CD4-positive, alpha-beta T cell treated with Interleukin-4 for 1 hour (primary cell): Measurements from ENCODE around the gene CTSL.

Experiments
- DNase-seq, 2 donors: peaks; one replicate each; pipeline ENCODE4 v3.0.0-alpha.2; 2020 to 2022

CTSL gene

DNA sequence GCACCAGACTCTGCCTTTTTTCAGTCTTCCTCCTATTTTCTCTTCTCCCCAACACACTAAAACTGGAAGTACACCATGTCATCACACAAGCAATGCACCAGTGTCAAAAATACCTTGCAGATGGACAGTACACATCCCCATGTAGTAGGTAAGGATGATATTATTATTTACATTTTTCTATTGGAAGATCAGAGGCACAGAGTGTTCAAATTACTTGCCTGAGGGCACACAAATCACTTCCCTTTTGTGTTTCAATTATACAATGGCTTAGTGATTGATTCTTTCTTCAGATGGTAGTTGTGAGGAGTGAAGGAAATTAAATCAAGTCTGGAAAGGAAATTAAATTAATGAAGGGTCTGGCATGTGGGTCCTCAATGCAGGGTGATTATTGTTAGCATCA, 39.6 kb downstream of the CTSL start:
- no peak for DNase-seq

DNA sequence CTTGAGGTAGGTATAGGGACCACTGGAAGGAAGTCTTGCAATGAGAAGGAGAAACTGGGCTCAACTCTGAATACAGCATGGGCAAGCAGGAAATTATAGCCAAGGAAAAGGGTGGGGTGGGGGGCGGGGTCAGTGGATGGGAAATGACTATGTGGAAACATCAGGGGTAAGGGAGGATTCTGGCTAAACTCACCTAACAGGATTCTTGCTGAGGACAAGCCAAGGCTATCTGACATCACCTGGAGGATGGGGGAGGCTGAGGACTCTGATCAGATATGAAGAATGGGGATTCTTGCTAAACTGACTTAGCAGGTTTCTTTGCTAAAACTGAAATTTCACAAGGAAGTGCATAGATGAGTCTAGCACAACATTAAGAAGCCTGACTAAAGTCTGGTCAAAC, 40.8 kb downstream of the CTSL start:
- no peak for DNase-seq

DNA sequence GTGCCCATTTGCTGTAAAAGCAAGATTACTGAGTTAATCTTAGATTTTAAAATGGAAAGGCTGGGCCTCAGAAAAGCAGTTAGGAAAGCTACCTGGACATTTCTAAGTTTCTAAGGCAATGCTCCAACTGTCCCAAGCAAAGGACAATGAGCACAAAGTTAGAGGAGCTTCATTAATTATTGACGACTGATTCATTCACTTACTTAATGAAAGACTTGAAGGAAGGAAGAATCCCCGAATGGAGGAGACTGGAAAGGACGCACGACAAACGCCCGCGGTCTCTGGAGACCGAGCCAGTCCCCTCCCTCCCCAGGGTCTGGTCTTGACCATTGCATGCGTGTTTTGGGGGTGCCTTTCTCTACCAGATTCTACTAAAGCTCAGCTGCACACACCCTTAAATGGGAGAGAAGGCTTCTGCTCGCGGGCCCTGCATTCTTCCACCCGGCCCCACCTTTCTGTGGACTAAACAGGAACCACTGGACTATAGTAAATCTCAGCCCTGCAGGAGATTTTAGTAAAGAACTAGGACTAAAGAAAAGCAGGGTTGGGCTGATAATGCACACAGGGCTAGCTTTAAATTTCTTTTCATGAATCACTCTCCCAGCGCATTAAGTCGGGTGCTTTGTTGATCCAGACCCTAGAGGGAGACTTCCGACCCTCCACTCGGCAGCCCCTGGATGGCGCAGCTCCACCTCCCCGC, 44.8 kb downstream of the CTSL start:
- DNase-seq, result no peak

DNA sequence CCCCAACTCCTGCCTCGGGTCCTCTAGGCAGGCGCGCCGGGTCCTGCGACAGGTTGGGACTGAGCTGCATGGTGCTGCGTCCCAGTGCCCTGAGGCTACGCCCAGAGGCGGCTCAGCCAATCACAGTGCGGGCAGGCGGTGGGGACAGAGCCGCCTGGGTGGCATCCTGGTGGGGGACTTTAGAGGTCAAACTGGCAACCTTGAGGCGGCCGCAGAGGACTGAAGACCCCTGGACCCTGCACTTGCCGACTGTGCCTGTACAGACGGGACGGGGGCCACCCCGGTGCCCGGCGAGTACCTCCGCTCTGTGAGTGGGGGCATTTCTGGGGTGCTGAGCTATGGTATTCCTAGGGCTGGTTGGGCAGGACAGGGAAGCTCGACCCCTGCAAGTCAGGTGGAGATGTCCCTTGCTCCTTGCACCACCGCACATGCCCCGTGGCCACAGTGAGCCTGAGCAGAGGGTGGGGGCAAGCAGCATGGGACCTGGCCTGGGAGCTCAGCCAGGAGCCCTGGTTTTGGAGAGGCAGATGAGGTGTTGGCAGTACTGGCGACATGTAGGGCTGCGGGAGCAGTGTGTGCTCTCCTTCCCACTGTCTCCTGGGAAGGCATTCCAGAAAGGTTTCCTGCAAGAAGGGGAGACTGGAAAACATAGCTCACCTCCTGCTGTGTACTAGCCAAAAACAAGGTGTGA, 45.5 kb downstream of the CTSL start:
- no peak for DNase-seq

DNA sequence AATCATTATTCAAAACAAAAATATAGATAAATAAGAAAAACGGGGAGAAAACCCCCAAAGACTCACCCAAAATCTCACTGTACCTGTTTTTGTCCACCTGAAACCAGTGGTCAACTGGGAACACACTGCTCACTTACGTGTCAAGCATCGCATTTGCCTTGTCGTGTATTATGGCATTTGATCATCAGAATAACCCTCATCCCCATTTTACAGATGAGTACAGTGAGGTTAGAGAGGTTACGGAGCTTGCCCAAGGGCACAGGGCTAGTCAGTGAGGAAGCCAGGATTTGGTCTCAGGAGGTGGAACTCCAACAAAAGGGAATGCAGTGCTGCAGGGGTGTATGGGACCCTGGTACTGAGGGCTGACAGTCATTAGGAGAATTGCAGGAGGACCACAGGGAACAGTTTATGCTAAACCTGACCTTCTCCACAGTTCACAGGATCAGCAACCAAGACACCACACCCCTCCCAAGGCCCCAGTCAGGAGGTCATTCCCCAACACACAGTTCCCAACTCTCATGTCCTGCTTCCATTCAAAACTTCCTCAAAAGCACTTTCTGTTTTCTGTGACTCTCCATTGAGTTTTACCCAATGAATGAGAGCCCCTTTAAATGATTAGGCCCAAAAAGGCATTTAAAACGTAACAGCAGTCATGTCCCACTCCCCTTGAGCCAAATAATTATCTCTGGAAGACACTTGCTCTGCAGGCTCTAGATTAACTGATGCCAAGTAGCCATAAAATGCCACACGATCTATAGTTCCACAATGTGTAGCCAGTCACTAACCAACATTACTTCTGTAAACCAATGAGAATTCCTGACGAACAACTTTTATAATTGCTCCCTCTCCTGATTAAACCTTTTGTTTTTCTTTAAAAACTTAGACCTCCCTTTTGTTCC, 50.8 kb downstream of the CTSL start:
- no peak for DNase-seq

DNA sequence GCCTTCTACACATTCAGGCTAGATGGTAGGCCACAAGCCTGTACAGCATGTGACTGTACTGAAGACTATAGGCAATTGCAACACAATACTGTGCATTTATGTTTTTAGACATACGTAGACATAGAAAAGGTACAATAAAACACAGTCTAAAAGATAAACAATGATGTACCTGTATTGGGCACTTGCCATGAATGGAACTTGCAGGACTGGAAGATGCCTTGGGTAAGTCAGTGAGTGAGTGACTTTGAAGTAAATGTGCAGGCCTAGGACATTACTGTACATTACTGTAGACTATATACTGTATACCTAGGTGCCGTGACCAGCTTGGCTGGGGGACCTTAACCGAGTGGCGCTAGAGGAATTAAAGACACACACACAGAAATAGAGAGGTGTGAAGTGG, 53.1 kb downstream of the CTSL start:
- no peak for DNase-seq
